Measurements from ENCODE around the gene COL1A1.
A peak's percentile ranks its signal among the peaks of the same experiment; 100 is the strongest.

Gene COL1A1

DNA sequence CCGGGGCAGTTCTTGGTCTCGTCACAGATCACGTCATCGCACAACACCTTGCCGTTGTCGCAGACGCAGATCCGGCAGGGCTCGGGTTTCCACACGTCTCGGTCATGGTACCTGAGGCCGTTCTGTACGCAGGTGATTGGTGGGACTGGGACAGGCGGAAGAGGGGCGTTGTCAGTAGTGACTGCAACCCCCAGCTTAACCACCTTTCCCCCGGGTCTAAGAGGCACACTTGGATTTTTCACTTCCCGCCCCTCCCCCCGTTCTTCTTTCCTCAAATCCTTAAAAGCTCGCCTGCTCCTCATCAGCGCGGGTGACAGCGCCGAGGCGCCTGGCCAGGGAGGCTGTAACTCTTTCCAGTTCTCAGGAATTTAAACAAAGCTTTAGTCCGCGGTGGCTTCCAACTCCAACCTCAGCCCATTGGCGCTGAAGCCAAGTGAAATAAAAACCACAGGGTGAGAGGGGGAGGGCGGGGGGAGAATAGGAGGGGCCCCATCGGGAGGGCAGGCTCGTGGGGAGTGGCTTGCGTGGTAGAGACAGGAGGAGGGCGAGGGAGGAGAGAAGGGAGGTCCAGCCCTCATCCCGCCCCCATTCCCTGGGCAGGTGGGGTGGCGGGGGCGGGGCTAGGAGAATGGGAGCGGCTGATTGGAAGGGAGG is 1.5 kb downstream of the COL1A1 start:
- no peak for DNase-seq (ENCODE audit: low read depth, low spot score)
- no peak for TF ChIP-seq EZH2 (IDR thresholded peaks at IDR 0.05)
- TF ChIP-seq POLR2AphosphoS5 (IDR thresholded peaks at IDR 0.05; ENCODE audit: borderline replicate concordance, low read depth, low read length) = no peak; the same call in 1 of the 2 replicates
- TF ChIP-seq FOXP2 (optimal IDR thresholded peaks at IDR 0.05; ENCODE audit: control extremely low read depth, extremely low read length, insufficient read depth) = no peak
- no peak overlapping the region for H3K27ac ChIP-seq
- peak overlapping the region; percentile 85 for H3K4me3 ChIP-seq
- H3K9me3 ChIP-seq (ENCODE audit: low read depth, low read length) = no peaks in the 10 kb centered on the region
- no peak overlapping the region for H3K9ac ChIP-seq (ENCODE audit: insufficient read length)
- peaks cover 3% of the 10 kb centered on the region; the same call in 1 of the 2 replicates for H3K36me3 ChIP-seq (ENCODE audit: insufficient read depth, low read length)

DNA sequence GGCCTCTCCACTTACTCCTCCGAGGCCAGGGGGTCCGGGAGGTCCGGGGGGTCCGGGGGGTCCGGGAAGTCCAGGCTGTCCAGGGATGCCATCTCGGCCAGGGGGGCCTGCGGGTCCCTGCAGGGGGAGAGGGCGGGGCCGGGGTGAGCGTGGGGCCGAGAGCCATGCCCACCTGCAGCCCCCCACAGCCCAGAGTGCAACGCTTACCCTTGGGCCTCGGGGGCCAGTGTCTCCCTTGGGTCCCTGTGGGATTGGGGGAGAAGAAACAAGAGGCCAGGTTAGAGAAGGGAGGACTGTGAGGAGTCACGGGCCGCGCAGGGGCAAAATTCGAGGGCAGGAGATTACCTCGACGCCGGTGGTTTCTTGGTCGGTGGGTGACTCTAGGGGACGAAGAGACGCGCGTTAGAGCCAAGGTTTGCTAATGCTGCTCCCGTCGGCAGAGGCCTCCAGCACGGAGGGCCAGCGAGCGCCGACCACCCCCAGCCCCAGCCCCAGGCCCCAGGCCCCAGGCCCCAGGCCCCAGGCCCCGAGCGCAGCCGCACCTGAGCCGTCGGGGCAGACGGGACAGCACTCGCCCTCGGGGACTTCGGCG is 2.1 kb downstream of the COL1A1 start:
- Histone ChIP-seq H3K27ac (no peak overlapping the region), H3K36me3 (ENCODE audit: insufficient read depth, low read length) (peaks cover 3% of the 10 kb centered on the region; the same call in 1 of the 2 replicates), H3K4me3 (peak overlapping the region; percentile 85), H3K9me3 (ENCODE audit: low read depth, low read length) (no peaks in the 10 kb centered on the region), H3K9ac (ENCODE audit: insufficient read length) (no peak overlapping the region)
- no peak for DNase-seq (ENCODE audit: low read depth, low spot score)
- TF ChIP-seq EZH2 (IDR thresholded peaks at IDR 0.05) (no peak), POLR2AphosphoS5 (IDR thresholded peaks at IDR 0.05; ENCODE audit: borderline replicate concordance, low read depth, low read length) (no peak), FOXP2 (optimal IDR thresholded peaks at IDR 0.05; ENCODE audit: control extremely low read depth, extremely low read length, insufficient read depth) (no peak)

DNA sequence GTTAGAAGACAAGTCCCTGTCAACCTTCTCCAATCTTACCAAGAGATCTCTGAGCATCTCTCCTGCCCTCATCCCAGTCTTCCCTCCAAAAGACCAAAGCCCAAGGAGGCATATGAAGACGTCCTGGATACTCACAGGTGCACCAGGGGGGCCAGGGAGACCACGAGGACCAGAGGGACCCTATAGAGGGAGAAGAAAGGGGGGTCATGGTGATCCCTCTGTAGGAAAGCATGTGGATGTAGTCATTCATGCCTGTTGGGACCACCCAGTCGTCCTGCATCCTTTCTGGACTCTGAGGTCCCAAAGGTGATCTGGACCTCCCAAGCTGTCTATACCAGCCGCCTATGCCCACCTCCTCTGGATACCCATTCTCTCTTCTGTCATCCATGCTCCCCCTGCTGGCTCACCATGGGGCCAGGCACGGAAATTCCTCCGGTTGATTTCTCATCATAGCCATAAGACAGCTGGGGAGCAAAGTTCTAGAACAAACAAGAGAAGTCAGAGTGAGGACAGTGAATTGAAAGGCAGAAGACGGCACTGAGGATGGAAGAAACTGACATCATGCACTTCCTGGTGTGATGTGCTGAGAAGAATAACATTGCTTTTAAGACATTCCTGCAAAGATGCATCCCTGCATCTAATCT is 3.3 kb downstream of the COL1A1 start:
- DNase-seq (ENCODE audit: low read depth, low spot score) = no peak
- no peak overlapping the region for H3K9ac ChIP-seq (ENCODE audit: insufficient read length)
- no peak for TF ChIP-seq POLR2AphosphoS5 (IDR thresholded peaks at IDR 0.05; ENCODE audit: borderline replicate concordance, low read depth, low read length)
- no peak for TF ChIP-seq EZH2 (IDR thresholded peaks at IDR 0.05)
- TF ChIP-seq FOXP2 (optimal IDR thresholded peaks at IDR 0.05; ENCODE audit: control extremely low read depth, extremely low read length, insufficient read depth) = no peak
- no peaks in the 10 kb centered on the region for H3K9me3 ChIP-seq (ENCODE audit: low read depth, low read length)
- H3K36me3 ChIP-seq (ENCODE audit: insufficient read depth, low read length) = peaks cover 3% of the 10 kb centered on the region; the same call in 1 of the 2 replicates
- H3K4me3 ChIP-seq = no peak overlapping the region
- no peak overlapping the region for H3K27ac ChIP-seq

DNA sequence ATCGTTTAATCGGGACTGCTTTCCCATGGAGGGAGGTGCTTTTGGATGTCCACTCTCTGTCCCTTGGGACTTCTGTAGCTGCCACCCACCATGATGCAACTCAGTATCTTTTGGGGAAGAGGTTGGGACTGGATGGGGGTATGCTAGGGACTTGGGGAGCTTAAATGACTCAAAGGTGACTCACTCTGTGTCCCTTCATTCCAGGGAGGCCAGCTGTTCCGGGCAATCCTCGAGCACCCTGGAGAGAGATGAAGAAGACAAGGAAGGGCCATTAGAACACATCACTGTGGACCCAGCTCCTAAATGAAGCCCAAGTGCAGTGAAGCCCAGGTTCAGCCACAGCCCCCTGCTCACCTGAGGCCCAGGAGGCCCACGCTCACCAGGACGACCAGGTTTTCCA is 4.6 kb downstream of the COL1A1 start:
- Histone ChIP-seq H3K4me3 (no peak overlapping the region), H3K9me3 (ENCODE audit: low read depth, low read length) (no peaks in the 10 kb centered on the region), H3K36me3 (ENCODE audit: insufficient read depth, low read length) (peaks cover 3% of the 10 kb centered on the region; the same call in 1 of the 2 replicates), H3K9ac (ENCODE audit: insufficient read length) (no peak overlapping the region), H3K27ac (no peak overlapping the region)
- no peak for TF ChIP-seq POLR2AphosphoS5 (IDR thresholded peaks at IDR 0.05; ENCODE audit: borderline replicate concordance, low read depth, low read length)
- no peak for TF ChIP-seq EZH2 (IDR thresholded peaks at IDR 0.05)
- TF ChIP-seq FOXP2 (optimal IDR thresholded peaks at IDR 0.05; ENCODE audit: control extremely low read depth, extremely low read length, insufficient read depth) = no peak
- no peak for DNase-seq (ENCODE audit: low read depth, low spot score)

DNA sequence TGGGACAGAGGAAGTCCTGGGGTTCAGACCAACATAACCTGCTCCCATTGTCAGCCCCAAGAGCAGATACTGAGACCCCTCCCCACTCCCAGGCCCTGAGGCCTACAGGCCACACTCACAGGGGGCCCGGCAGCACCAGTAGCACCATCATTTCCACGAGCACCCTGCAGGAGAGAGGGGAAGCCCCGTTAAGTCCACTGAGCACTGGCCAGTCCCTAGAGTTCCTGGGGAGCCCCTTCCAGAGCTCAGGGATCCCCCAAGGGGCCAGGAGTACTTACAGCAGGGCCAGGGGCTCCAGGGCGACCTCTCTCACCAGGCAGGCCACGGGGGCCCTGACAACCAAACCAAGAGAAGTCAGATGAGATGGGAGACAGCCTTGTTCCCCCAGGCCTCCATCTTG is 5.4 kb downstream of the COL1A1 start:
- Histone ChIP-seq H3K27ac (no peak overlapping the region), H3K36me3 (ENCODE audit: insufficient read depth, low read length) (peaks cover 3% of the 10 kb centered on the region; the same call in 1 of the 2 replicates), H3K9ac (ENCODE audit: insufficient read length) (no peak overlapping the region), H3K9me3 (ENCODE audit: low read depth, low read length) (no peaks in the 10 kb centered on the region), H3K4me3 (no peak overlapping the region)
- TF ChIP-seq FOXP2 (optimal IDR thresholded peaks at IDR 0.05; ENCODE audit: control extremely low read depth, extremely low read length, insufficient read depth) = no peak
- no peak for TF ChIP-seq EZH2 (IDR thresholded peaks at IDR 0.05)
- no peak for TF ChIP-seq POLR2AphosphoS5 (IDR thresholded peaks at IDR 0.05; ENCODE audit: borderline replicate concordance, low read depth, low read length)
- no peak for DNase-seq (ENCODE audit: low read depth, low spot score)

DNA sequence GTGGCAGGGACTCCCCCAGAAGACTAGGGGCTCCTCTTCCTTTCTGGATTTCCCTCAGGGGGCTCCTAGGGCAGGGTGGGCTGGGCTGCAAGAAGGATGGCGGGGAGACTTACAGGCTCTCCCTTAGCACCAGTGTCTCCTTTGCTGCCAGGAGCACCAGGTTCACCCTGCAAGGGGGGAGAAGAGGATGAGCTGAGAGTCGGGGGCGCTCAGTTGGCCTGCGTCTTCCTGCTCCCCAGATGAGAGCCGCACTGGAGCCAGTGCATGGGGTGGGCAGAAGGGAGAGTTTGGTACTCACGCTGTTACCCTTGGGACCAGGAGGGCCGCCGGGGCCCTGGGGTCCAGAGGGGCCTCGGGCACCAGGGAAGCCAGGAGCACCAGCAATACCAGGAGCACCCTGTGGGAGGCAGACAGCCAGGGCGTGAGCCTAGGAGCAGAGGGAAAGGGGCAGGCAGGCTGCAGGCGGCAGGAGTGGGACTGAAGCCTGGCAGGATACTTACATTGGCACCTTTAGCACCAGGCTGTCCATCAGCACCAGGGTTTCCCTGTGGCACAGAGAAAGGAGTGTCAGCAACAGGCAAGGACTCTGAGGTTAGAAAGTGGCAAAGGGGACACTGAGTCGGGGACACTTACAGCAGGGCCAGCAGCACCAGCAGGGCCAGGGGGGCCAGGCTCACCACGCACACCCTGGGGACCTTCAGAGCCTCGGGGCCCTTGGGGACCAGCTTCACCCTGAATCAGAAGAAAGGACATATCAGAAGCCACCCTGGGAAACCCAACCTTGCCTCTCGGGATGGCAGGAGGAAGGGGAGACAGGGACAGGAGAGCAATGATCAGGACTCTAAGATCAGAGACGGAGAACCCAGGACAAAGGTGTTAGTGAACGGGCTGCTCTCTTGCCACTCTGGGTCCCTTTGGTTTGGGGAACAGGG is 6.2 kb downstream of the COL1A1 start:
- H3K9me3 ChIP-seq (ENCODE audit: low read depth, low read length) = no peaks in the 10 kb centered on the region
- H3K36me3 ChIP-seq (ENCODE audit: insufficient read depth, low read length) = peaks cover 3% of the 10 kb centered on the region; the same call in 1 of the 2 replicates
- H3K27ac ChIP-seq = no peak overlapping the region
- no peak overlapping the region for H3K9ac ChIP-seq (ENCODE audit: insufficient read length)
- no peak overlapping the region for H3K4me3 ChIP-seq
- no peak for DNase-seq (ENCODE audit: low read depth, low spot score)
- no peak for TF ChIP-seq FOXP2 (optimal IDR thresholded peaks at IDR 0.05; ENCODE audit: control extremely low read depth, extremely low read length, insufficient read depth)
- TF ChIP-seq EZH2 (IDR thresholded peaks at IDR 0.05) = no peak
- TF ChIP-seq POLR2AphosphoS5 (IDR thresholded peaks at IDR 0.05; ENCODE audit: borderline replicate concordance, low read depth, low read length) = no peak

DNA sequence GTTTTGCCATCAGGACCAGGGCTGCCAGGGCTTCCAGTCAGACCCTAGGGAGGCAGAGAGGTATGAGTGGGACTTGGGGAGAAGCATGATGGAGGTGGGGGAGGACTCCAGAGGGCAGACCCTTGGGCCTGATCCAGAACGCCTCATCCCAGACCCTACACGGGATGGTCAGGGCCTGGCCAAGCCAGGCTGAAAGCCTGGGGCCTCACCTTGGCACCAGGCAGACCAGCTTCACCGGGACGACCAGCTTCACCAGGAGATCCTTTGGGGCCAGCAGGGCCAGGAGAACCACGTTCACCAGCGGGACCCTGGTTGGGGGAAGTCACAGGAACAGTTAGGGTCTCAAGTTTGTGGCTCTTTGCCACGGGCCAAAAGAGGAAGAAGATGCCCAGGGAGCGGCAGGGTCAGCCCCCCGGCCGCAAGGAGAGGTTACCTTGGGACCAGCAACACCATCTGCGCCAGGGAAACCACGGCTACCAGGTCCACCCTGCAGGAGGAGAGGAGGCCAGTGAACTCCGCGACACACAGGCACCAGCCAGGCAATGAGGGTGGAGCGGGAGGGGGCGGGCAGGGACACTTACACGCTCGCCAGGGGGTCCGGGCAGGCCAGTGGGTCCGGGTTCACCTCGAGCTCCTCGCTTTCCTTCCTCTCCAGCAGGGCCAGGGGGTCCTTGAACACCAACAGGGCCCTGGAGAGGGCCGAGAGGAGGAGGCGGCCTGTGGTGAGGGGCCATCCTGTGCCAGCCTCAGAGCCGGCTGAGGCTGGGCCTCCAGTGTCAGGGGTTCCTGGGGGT is 7.1 kb downstream of the COL1A1 start:
- Histone ChIP-seq H3K9ac (ENCODE audit: insufficient read length) (no peak overlapping the region), H3K9me3 (ENCODE audit: low read depth, low read length) (no peaks in the 10 kb centered on the region), H3K27ac (no peak overlapping the region), H3K4me3 (no peak overlapping the region), H3K36me3 (ENCODE audit: insufficient read depth, low read length) (peaks cover 3% of the 10 kb centered on the region; the same call in 1 of the 2 replicates)
- no peak for DNase-seq (ENCODE audit: low read depth, low spot score)
- no peak for TF ChIP-seq POLR2AphosphoS5 (IDR thresholded peaks at IDR 0.05; ENCODE audit: borderline replicate concordance, low read depth, low read length)
- TF ChIP-seq EZH2 (IDR thresholded peaks at IDR 0.05) = no peak
- no peak for TF ChIP-seq FOXP2 (optimal IDR thresholded peaks at IDR 0.05; ENCODE audit: control extremely low read depth, extremely low read length, insufficient read depth)
